OCI-LY1 (cell line): ENCODE results near the gene MLXIP.

Experiments used
- H2AFZ ChIP-seq: fragments of 200-600 bp; sonication (generic), shearing (Covaris generic); 2 replicates; pipeline ENCODE4 v1.6.0; 2014; ENCODE audit warnings: antibody characterized with exemption, mild to moderate bottlenecking, low read length
- H3F3A ChIP-seq: fragments of 200-600 bp; sonication (generic), shearing (Covaris generic); 2 replicates; pipeline ENCODE4 v1.6.0; 2014; ENCODE audit warnings: mild to moderate bottlenecking, antibody characterized with exemption, low read length, moderate library complexity; ENCODE audit not compliant: insufficient read depth
- H3K27ac ChIP-seq: fragments of 200-600 bp; sonication (generic); 2 replicates; pipeline ENCODE4 v1.5.1; 2014; ENCODE audit warnings: low read length, mixed run types, mild to moderate bottlenecking, low read depth; ENCODE audit not compliant: poor library complexity, severe bottlenecking
- H3K27me3 ChIP-seq: fragments of 200-600 bp; sonication (generic); 2 replicates; pipeline ENCODE4 v1.6.0; 2014; ENCODE audit warnings: antibody characterized with exemption, mild to moderate bottlenecking, low read length, moderate library complexity; ENCODE audit not compliant: insufficient read depth
- H3K36me3 ChIP-seq: fragments of 200-600 bp; sonication (generic); 2 replicates; pipeline ENCODE4 v1.6.1; 2014; ENCODE audit warnings: mild to moderate bottlenecking, antibody characterized with exemption, low read length, moderate library complexity, mixed read lengths; ENCODE audit not compliant: insufficient read depth
- H3K4me1 ChIP-seq: fragments of 200-600 bp; sonication (generic); 2 replicates; pipeline ENCODE4 v1.5.1; 2014; ENCODE audit warnings: mild to moderate bottlenecking, low read length, moderate library complexity; ENCODE audit not compliant: insufficient read depth, severe bottlenecking
- H3K4me2 ChIP-seq: fragments of 200-600 bp; sonication (generic), shearing (Covaris generic); 2 replicates; pipeline ENCODE4 v1.6.1; 2014; ENCODE audit warnings: low read length
- H3K4me3 ChIP-seq: fragments of 200-600 bp; sonication (generic); 2 replicates; pipeline ENCODE4 v1.5.1; 2014; ENCODE audit warnings: low read length, low read depth, mild to moderate bottlenecking, mixed read lengths; ENCODE audit not compliant: poor library complexity, severe bottlenecking
- H3K79me2 ChIP-seq: fragments of 200-600 bp; shearing (Covaris generic); 2 replicates; pipeline ENCODE4 v1.6.1; 2016; ENCODE audit warnings: mixed run types, low read length, mixed read lengths; ENCODE audit not compliant: insufficient read depth
- H3K9ac ChIP-seq: fragments of 200-600 bp; sonication (generic), shearing (Covaris generic); 2 replicates; pipeline ENCODE4 v1.6.1; 2014; ENCODE audit warnings: mild to moderate bottlenecking, low read length, mixed read lengths
- H3K9me2 ChIP-seq: fragments of 200-600 bp; sonication (generic), shearing (Covaris generic); 2 replicates; pipeline ENCODE4 v1.6.1; 2014; ENCODE audit warnings: low read depth, mild to moderate bottlenecking, low read length, mixed read lengths
- H3K9me3 ChIP-seq: fragments of 200-600 bp; shearing (Covaris generic); 2 replicates; pipeline ENCODE4 v1.6.1; 2014; ENCODE audit warnings: low read length, mixed read lengths
- H4K20me1 ChIP-seq: fragments of 200-600 bp; sonication (generic), shearing (Covaris generic); 2 replicates; pipeline ENCODE4 v1.6.0; 2016; ENCODE audit warnings: mild to moderate bottlenecking, low read length; ENCODE audit not compliant: insufficient read depth
- EZH2 ChIP-seq: fragments of 200-600 bp; sonication (generic), shearing (Covaris generic); IDR thresholded peaks from 2 replicates; pipeline ENCODE4 v1.8.0; 2017; ENCODE audit warnings: borderline replicate concordance, mixed run types, mild to moderate bottlenecking, antibody characterized with exemption, low read length, moderate library complexity, mixed read lengths
- TF ChIP-seq, protein P1 (sequence below): fragments of 200-600 bp; sonication (generic), shearing (Covaris generic); IDR thresholded peaks from 2 replicates; pipeline ENCODE4 v1.5.1; 2017; ENCODE audit warnings: mild to moderate bottlenecking, antibody characterized with exemption, low read length, moderate library complexity, mixed read lengths

Gene MLXIP

DNA sequence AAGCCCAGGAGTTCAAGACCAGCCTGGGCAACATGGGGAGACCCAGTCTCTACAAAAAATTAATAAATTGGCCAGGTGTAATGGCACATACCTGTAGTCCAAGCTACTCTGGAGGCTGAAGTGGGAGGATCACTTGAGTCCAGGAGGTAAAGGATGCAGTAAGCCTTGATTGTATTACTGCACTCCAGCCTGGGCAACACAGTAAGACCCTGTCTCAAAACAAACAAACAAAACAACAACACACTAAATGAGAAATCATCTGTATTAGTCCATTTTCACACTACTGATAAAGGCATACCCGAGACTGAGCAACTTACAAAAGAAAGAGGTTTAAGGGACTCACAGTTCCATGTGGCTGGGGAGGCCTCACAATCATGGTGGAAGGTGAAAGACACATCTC lies 4.7 kb upstream of the MLXIP start:
- peaks cover 16% of the 10 kb centered on the region for H3K4me1 ChIP-seq
- no peak for TF ChIP-seq EZH2
- TF ChIP-seq, protein P1, sequence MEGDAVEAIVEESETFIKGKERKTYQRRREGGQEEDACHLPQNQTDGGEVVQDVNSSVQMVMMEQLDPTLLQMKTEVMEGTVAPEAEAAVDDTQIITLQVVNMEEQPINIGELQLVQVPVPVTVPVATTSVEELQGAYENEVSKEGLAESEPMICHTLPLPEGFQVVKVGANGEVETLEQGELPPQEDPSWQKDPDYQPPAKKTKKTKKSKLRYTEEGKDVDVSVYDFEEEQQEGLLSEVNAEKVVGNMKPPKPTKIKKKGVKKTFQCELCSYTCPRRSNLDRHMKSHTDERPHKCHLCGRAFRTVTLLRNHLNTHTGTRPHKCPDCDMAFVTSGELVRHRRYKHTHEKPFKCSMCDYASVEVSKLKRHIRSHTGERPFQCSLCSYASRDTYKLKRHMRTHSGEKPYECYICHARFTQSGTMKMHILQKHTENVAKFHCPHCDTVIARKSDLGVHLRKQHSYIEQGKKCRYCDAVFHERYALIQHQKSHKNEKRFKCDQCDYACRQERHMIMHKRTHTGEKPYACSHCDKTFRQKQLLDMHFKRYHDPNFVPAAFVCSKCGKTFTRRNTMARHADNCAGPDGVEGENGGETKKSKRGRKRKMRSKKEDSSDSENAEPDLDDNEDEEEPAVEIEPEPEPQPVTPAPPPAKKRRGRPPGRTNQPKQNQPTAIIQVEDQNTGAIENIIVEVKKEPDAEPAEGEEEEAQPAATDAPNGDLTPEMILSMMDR = no peak
- no peaks in the 10 kb centered on the region for H3K9me2 ChIP-seq
- H2AFZ ChIP-seq = no peak overlapping the region
- H3K27ac ChIP-seq = no peak overlapping the region
- H3K4me2 ChIP-seq = no peak overlapping the region
- no peak overlapping the region for H3K9ac ChIP-seq
- no peak overlapping the region for H3K4me3 ChIP-seq
- no peaks in the 10 kb centered on the region for H3F3A ChIP-seq
- H3K9me3 ChIP-seq = no peaks in the 10 kb centered on the region
- peaks cover 9% of the 10 kb centered on the region; the same call in 1 of the 2 replicates for H3K36me3 ChIP-seq
- no peaks in the 10 kb centered on the region for H3K79me2 ChIP-seq
- 0 out of 2 replicates have a peak, but pooled peaks cover 3% of the 10 kb centered on the region for H3K27me3 ChIP-seq
- no peaks in the 10 kb centered on the region for H4K20me1 ChIP-seq

DNA sequence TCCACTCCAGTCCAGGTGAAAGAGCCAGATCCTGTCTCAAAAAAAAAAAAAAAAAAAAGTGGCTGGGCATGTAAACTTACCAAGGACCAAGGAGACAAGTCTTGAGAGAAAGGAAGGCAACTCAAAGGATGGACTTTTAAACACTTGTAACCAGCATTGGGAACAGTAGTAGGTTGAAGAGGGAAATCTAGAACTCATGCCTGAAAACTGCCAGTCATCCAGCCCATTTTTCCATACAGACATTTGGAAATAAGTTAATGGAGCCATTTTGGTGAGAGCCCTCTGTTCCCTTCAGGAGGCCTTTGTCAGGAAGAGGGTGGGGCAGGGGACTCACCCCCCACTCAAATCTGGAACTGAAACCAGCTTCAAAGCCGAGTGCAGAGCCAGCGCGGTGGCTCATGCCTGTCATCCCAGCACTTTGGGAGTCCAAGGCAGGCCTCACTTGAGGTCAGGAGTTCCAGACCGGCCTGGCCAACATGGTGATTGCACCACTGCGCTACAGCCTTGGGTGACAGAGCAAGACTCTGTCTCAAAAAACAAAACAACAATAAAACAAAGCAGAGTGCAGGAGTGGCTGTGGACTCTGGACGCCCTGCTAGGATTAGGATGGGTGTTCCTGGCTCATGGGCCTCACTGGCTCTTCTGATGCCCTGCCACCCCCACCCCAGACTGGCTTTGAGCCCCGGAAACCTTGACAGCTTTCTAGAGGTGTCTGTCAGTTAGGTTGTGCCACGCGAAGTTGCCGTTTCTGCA lies 1.6 kb upstream of the MLXIP start:
- Histone ChIP-seq H3K9ac (no peak overlapping the region), H3K4me3 (no peak overlapping the region), H3K9me2 (no peaks in the 10 kb centered on the region), H3F3A (no peaks in the 10 kb centered on the region), H3K27ac (no peak overlapping the region), H3K9me3 (no peaks in the 10 kb centered on the region), H3K4me2 (no peak overlapping the region), H2AFZ (no peak overlapping the region), H3K79me2 (0 out of 2 replicates have a peak, but pooled peaks cover 5% of the 10 kb centered on the region), H3K36me3 (peaks cover 9% of the 10 kb centered on the region; the same call in 1 of the 2 replicates), H3K27me3 (0 out of 2 replicates have a peak, but pooled peaks cover 3% of the 10 kb centered on the region), H3K4me1 (peaks cover 45% of the 10 kb centered on the region), H4K20me1 (no peaks in the 10 kb centered on the region)
- TF ChIP-seq, protein P1 = no peak
- TF ChIP-seq EZH2 = no peak

DNA sequence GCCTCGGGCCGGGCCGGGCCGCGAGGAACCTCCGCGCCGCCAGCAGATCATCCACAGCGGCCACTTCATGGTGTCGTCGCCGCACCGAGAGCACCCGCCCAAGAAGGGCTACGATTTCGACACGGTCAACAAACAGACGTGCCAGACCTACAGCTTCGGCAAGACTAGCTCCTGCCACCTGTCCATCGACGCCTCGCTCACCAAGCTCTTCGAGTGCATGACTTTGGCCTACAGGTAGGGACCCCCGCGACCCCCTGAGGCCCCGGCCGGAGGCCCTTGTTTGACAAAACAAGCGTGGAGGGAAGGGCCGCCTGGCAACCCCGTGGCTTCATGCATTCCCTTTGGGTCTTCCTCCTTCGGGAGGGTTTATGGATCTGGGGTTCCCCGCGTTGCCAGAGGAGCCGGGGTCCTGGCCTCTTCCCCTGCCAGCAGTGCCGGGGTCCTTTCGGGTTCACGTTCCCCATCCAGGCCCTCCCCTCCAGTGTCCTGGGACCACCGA lies 526 bp downstream of the MLXIP start:
- H3K4me3 ChIP-seq = peak overlapping the region; percentile 76
- no peaks in the 10 kb centered on the region for H4K20me1 ChIP-seq
- 0 out of 2 replicates have a peak, but pooled peaks cover 3% of the 10 kb centered on the region for H3K27me3 ChIP-seq
- TF ChIP-seq, protein P1 = no peak
- TF ChIP-seq EZH2 = no peak
- no peaks in the 10 kb centered on the region; the same call in 1 of the 2 replicates for H3F3A ChIP-seq
- no peaks in the 10 kb centered on the region for H3K9me3 ChIP-seq
- peak overlapping the region; percentile 92 for H3K4me2 ChIP-seq
- H3K9ac ChIP-seq = peak overlapping the region; percentile 72
- no peak overlapping the region for H2AFZ ChIP-seq
- no peak overlapping the region for H3K27ac ChIP-seq
- peaks cover 57% of the 10 kb centered on the region for H3K4me1 ChIP-seq
- H3K79me2 ChIP-seq = 0 out of 2 replicates have a peak, but pooled peaks cover 5% of the 10 kb centered on the region
- no peaks in the 10 kb centered on the region for H3K9me2 ChIP-seq
- H3K36me3 ChIP-seq = peaks cover 3% of the 10 kb centered on the region; the same call in 1 of the 2 replicates
